A549 (cell line): Measurements from ENCODE around the gene ZGPAT. TPM values are rescaled to one million over a fixed set of nuclear protein-coding genes. Genes with fewer than 3 reads are reported as not detected.

Source experiments
- ATAC-seq, 2 experiments: fragments of 200-7000 bp in 1 of 2; fragments of >200 bp in 1 of 2; cut with Nextera tagmentation in 1 of 2; cut with Tn5 transposase in 1 of 2; 3 replicates each; pipeline versions ENCODE4 v1.8.0 to v1.9.1; 2018 to 2020; ENCODE audit warnings: mild to moderate bottlenecking in 1 of 2, moderate library complexity in 1 of 2
- CTCF ChIA-PET: fragments of 300-600 bp; sonication (Branson Sonifier 250); formaldehyde crosslinking; extraction: SDS; loops from one replicate; lab custom pipeline; 2021; ENCODE audit warnings: antibody characterized with exemption, inconsistent platforms; lab: Yijun Ruan, JAX
- POLR2A ChIA-PET: fragments of 350-600 bp; formaldehyde crosslinking; extraction: SDS; loops from one replicate; lab custom pipeline; 2021; ENCODE audit warnings: antibody characterized with exemption, inconsistent platforms; lab: Yijun Ruan, JAX
- DNase-seq, 2 experiments: peaks; one replicate each; pipeline versions ENCODE4 v3.0.0 to v3.0.0-alpha.2; 2011 to 2016; ENCODE audit warnings: low read depth in 1 of 2, low spot score in 1 of 2
- FAIRE-seq: peaks from 2 replicates; lab custom pipeline; 2011; peaks lifted over from hg19 to GRCh38; lab: Jason Lieb, UNC
- H3K27ac ChIP-seq, 2 experiments: fragments of >200 bp; sonication (Bioruptor Twin); formaldehyde crosslinking; 3 replicates each; pipeline ENCODE4 v1.5.1; 2016 to 2017
- H3K4me1 ChIP-seq: fragments of >200 bp; sonication (Bioruptor Twin); formaldehyde crosslinking; 3 replicates; pipeline ENCODE4 v1.6.1; 2016
- H3K4me2 ChIP-seq: fragments of >200 bp; sonication (Bioruptor Twin); formaldehyde crosslinking; 3 replicates; pipeline ENCODE4 v1.6.1; 2016
- H3K4me3 ChIP-seq: fragments of >200 bp; sonication (Bioruptor Twin); formaldehyde crosslinking; 3 replicates; pipeline ENCODE4 v1.5.1; 2016
- H3K9me3 ChIP-seq: fragments of >200 bp; sonication (Bioruptor Twin); formaldehyde crosslinking; 3 replicates; pipeline ENCODE4 v1.6.1; 2016
- BCL3 ChIP-seq: fragments of >200 bp; sonication (Bioruptor Twin); formaldehyde crosslinking; IDR thresholded peaks from 3 replicates; pipeline ENCODE4 v1.6.1; 2016
- CHD4 ChIP-seq: fragments of 200-600 bp; sonication (generic); IDR thresholded peaks from 2 replicates; pipeline ENCODE4 v1.6.1; 2016; ENCODE audit warnings: antibody characterized with exemption, mild to moderate bottlenecking, borderline replicate concordance
- EHF ChIP-seq: fragments of 250-450 bp; sonication (Bioruptor Pico); IDR thresholded peaks from 2 replicates; pipeline ENCODE4 v1.5.0; 2020; ENCODE audit warnings: mild to moderate bottlenecking
- HEYL ChIP-seq: fragments of 250-450 bp; sonication (Bioruptor Pico); IDR thresholded peaks from 2 replicates; pipeline ENCODE4 v1.8.0; 2021; ENCODE audit warnings: mild to moderate bottlenecking, moderate library complexity
- HOXB13 ChIP-seq: fragments of 250-450 bp; sonication (Bioruptor Pico); IDR thresholded peaks from 2 replicates; pipeline ENCODE4 v1.5.0; 2020; ENCODE audit warnings: low read depth, mild to moderate bottlenecking, moderate library complexity
- MYC ChIP-seq: IDR thresholded peaks from 2 replicates; pipeline ENCODE4 v1.6.1; 2012; ENCODE audit warnings: mild to moderate bottlenecking, inconsistent platforms, low read length, improper control_type of control experiment, borderline replicate concordance
- NFE2L2 ChIP-seq: fragments of 150-350 bp; conservative IDR thresholded peaks from 2 replicates; pipeline ENCODE4 v1.6.1; 2014; ENCODE audit warnings: low read length
- POLR2AphosphoS2 ChIP-seq: conservative IDR thresholded peaks from 2 replicates; pipeline ENCODE4 v1.6.1; 2012; ENCODE audit warnings: low read length, improper control_type of control experiment, inconsistent platforms
- RAD21 ChIP-seq, 2 experiments: fragments of >200 bp in 1 of 2; sonication (Bioruptor Twin) in 1 of 2; formaldehyde crosslinking in 1 of 2; IDR thresholded peaks in 1 of 2; conservative IDR thresholded peaks in 1 of 2; 2 replicates in 1 of 2; 3 replicates in 1 of 2; pipeline ENCODE4 v1.6.1; 2012 to 2018; ENCODE audit warnings: inconsistent platforms in 1 of 2
- RFX5 ChIP-seq: fragments of 450-650 bp; IDR thresholded peaks from 2 replicates; pipeline ENCODE4 v1.7.1; 2014; ENCODE audit warnings: antibody characterized with exemption, mild to moderate bottlenecking, moderate library complexity
- TFCP2L1 ChIP-seq: fragments of 250-450 bp; sonication (Bioruptor Pico); IDR thresholded peaks from 2 replicates; pipeline ENCODE4 v1.5.0; 2021; ENCODE audit warnings: mild to moderate bottlenecking
- TP53 ChIP-seq: fragments of 250-450 bp; sonication (Bioruptor Pico); IDR thresholded peaks from 2 replicates; pipeline ENCODE4 v1.5.0; 2021; ENCODE audit warnings: mild to moderate bottlenecking, moderate library complexity
- ZC3H11A ChIP-seq: fragments of 450-650 bp; IDR thresholded peaks from 2 replicates; pipeline ENCODE4 v1.6.1; 2014; ENCODE audit warnings: antibody characterized with exemption, mild to moderate bottlenecking
- ZSCAN20 ChIP-seq: fragments of 250-450 bp; sonication (Bioruptor Pico); IDR thresholded peaks from 2 replicates; pipeline ENCODE4 v1.8.0; 2022; ENCODE audit warnings: mild to moderate bottlenecking, moderate library complexity
- WGBS: methylation state at CpG from one replicate; pipeline ENCODE4 v1.1.6; 2017; ENCODE audit errors: missing lambda C conversion rate; 5-methylcytosine and 5-hydroxymethylcytosine counted together
- polyA plus RNA-seq, 4 experiments: library from polyadenylated mRNA; depleted of rRNA in 3 of 4; stranded (reverse); fragments of >200 nt; fragmentation: RNase III in 1 of 4; extraction: RNeasy Plus Mini Kit Qiagen cat#74134 plus additional on column Dnase treatment in 1 of 4; gene quantifications; 2 replicates in 3 of 4; 3 replicates in 1 of 4; pipeline ENCODE4 v1.2.3, GENCODE V29; 2011 to 2017
- TF ChIP-seq, protein P1 (sequence below): IDR thresholded peaks from 2 replicates; pipeline ENCODE4 v1.6.1; 2012

Gene ZGPAT
- polyA plus RNA-seq, 2 of the 4 experiments (the other 2 are of a cell fraction), result 9.5 to 23.9 TPM

DNA sequence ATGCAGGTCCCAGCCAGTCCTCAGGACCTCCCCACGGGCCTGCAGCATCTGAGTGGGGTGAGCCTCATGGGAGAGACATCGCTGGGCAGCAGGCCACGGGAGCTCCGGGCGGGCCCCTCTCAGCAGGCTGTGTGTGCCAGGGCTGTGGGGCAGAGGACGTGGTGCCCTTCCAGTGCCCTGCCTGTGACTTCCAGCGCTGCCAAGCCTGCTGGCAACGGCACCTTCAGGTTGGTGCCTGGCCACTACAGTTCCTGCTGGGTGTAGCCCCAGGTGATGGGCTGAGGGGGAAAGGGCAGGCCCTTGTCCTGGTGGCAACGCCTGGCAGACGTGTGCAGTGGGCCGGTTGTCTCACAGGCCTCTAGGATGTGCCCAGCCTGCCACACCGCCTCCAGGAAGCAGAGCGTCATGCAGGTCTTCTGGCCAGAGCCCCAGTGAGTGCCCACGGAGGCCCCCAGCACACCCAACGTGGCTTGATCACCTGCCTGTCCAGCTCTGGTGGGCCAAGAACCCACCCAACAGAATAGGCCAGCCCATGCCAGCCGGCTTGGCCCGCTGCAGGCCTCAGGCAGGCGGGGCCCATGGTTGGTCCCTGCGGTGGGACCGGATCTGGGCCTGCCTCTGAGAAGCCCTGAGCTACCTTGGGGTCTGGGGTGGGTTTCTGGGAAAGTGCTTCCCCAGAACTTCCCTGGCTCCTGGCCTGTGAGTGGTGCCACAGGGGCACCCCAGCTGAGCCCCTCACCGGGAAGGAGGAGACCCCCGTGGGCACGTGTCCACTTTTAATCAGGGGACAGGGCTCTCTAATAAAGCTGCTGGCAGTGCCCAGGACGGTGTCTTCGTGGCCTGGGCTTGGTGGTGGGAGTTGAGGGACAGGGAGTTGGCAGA, 12.2 kb upstream of the ZGPAT start:
- Histone ChIP-seq H3K9me3 (no peaks in the 10 kb centered on the region), H3K4me2 (no peak overlapping the region), H3K4me1 (peaks cover 45% of the 10 kb centered on the region), H3K4me3 (no peak overlapping the region), H3K27ac (peak overlapping the region in 1 of 2 experiments; percentile 94; a peak in 3 of 6 replicates)
- ChIA-PET CTCF (interaction anchor here (0.6 kb wide), 1 partner anchor 93 kb away, joined by 3 read pairs; no protein-coding TSS in a partner anchor), POLR2A (interaction anchor here (0.6 kb wide), 1 partner anchor 64 kb away, joined by 4 read pairs; no protein-coding TSS in a partner anchor)
- ATAC-seq (no peak), FAIRE-seq (no peak), DNase-seq (no peak)
- TF ChIP-seq BCL3 (no peak), POLR2AphosphoS2 (0 out of 2 replicates have a peak, but pooled peaks have one; percentile 46)
- WGBS, result 86% methylated on average over 11 of the region's 25 CpGs

GRCh38 chr20:63696306-63696627, 11.6 kb upstream of the ZGPAT start:
- CTCF ChIA-PET, result no interaction called here
- 96% methylated on average over 4 of the region's 6 CpGs for WGBS
- Histone ChIP-seq H3K9me3 (no peaks in the 10 kb centered on the region), H3K4me2 (no peak overlapping the region), H3K4me3 (no peak overlapping the region), H3K4me1 (peaks cover 39% of the 10 kb centered on the region), H3K27ac (peak overlapping the region in 1 of 2 experiments; percentile 94; a peak in 3 of 6 replicates)
- no peak for TF ChIP-seq NFE2L2
- no peak for TF ChIP-seq MYC
- no peak for TF ChIP-seq ZC3H11A
- TF ChIP-seq RFX5, result no peak
- TF ChIP-seq HEYL (CRISPR knock-in tag), result no peak
- TF ChIP-seq HOXB13 (CRISPR knock-in tag), result no peak
- no peak for TF ChIP-seq CHD4
- no peak for TF ChIP-seq TFCP2L1
- TF ChIP-seq EHF (CRISPR knock-in tag), result no peak
- no peak for TF ChIP-seq ZSCAN20 (CRISPR knock-in tag)
- ATAC-seq, result peak in 1 of 2 experiments; percentile 3; a peak in 2 of 6 replicates
- POLR2A ChIA-PET, result interaction anchor here (0.6 kb wide), 1 partner anchor 65 kb away, joined by 4 read pairs; no protein-coding TSS in a partner anchor
- DNase-seq, result no peak
- FAIRE-seq, result no peak

DNA sequence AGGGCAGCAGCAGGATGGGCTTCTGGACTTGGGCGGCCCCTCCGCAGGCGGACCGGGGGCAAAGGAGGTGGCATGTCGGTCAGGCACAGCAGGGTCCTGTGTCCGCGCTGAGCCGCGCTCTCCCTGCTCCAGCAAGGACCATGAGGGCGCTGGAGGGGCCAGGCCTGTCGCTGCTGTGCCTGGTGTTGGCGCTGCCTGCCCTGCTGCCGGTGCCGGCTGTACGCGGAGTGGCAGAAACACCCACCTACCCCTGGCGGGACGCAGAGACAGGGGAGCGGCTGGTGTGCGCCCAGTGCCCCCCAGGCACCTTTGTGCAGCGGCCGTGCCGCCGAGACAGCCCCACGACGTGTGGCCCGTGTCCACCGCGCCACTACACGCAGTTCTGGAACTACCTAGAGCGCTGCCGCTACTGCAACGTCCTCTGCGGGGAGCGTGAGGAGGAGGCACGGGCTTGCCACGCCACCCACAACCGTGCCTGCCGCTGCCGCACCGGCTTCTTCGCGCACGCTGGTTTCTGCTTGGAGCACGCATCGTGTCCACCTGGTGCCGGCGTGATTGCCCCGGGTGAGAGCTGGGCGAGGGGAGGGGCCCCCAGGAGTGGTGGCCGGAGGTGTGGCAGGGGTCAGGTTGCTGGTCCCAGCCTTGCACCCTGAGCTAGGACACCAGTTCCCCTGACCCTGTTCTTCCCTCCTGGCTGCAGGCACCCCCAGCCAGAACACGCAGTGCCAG, 11.0 kb upstream of the ZGPAT start, which contains the start of gene TNFRSF6B:
TSS of gene TNFRSF6B (plus strand) at position 25 of the 729 bp plus-strand sequence. CDS start at position 141, 116 bp downstream.
- ChIA-PET CTCF (interaction anchor here (1.3 to 2.4 kb wide), 2 partner anchors 89 to 159 kb away, joined by 4 to 6 read pairs; partner anchors contain the start of gene PTK6), POLR2A (interaction anchor here (3.0 kb wide), 1 partner anchor 11 kb away, joined by 38 read pairs; the partner anchor contains the start of genes ARFRP1 and ZGPAT)
- Histone ChIP-seq H3K4me2 (no peak within 1 kb of the TSS), H3K27ac (peak within 1 kb of the TSS; percentile 16 to 94; a peak in 3 of 6 replicates), H3K4me3 (no peak within 1 kb of the TSS), H3K4me1 (peaks cover 35% of the 10 kb centered on the region), H3K9me3 (no peaks in the 10 kb centered on the region)
- WGBS, result 93% methylated on average over 44 of the region's 52 CpGs
- no peak for ATAC-seq
- DNase-seq, result no peak
- TF ChIP-seq TFCP2L1 (0 out of 2 replicates have a peak, but pooled peaks have one; percentile 19), TP53 (no peak), ZSCAN20 (CRISPR knock-in tag) (no peak), RAD21 (conservative IDR thresholded peaks at IDR 0.05 in 1 of 2, IDR thresholded peaks at IDR 0.05 in 1 of 2) (no peak), POLR2AphosphoS2 (0 out of 2 replicates have a peak, but pooled peaks have one; percentile 55), HOXB13 (CRISPR knock-in tag) (no peak)
- TF ChIP-seq, protein P1, sequence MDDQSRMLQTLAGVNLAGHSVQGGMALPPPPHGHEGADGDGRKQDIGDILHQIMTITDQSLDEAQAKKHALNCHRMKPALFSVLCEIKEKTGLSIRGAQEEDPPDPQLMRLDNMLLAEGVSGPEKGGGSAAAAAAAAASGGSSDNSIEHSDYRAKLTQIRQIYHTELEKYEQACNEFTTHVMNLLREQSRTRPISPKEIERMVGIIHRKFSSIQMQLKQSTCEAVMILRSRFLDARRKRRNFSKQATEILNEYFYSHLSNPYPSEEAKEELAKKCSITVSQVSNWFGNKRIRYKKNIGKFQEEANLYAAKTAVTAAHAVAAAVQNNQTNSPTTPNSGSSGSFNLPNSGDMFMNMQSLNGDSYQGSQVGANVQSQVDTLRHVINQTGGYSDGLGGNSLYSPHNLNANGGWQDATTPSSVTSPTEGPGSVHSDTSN, result peak; percentile 39; the same call in 1 of the 2 replicates
- no peak for FAIRE-seq
